Stimulated activated CD4-positive, alpha-beta T cell treated with anti-CD3 and anti-CD28 coated beads, TNF-alpha, amount 100 ng/mL, for 48 hours (primary cell): ENCODE results near the gene CYFIP2.
"Not testable (repeated sequence)": the region's sequence is repeated elsewhere in the genome, so short reads cannot be mapped to it uniquely, and the experiment has no call there.

Experiments
- DNase-seq, 3 donors: peaks; one replicate each; pipeline ENCODE4 v3.0.0-alpha.2; 2020; ENCODE audit warnings: low read depth in 3 of 3

The CYFIP2 gene

DNA sequence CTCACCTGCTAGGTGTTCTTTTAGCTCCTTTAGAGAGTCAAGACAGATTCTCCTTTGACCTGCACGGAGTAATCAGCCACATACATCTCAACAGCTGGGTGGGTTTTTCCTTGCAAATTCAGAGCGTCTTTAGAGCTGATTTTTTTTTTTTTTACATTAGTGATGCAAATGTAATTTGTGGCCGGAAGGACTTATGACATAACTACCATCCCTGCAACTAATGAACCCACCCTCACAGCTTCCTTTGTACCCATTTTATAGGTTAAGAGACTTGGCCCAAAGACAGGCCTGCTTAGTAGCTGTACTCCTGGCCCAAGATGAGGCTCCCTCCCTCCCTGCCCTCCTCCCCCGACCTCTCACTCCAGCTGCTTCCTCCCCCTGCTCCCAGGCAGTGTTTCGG lies 124.2 kb downstream of the CYFIP2 start:
- no peak for DNase-seq

DNA sequence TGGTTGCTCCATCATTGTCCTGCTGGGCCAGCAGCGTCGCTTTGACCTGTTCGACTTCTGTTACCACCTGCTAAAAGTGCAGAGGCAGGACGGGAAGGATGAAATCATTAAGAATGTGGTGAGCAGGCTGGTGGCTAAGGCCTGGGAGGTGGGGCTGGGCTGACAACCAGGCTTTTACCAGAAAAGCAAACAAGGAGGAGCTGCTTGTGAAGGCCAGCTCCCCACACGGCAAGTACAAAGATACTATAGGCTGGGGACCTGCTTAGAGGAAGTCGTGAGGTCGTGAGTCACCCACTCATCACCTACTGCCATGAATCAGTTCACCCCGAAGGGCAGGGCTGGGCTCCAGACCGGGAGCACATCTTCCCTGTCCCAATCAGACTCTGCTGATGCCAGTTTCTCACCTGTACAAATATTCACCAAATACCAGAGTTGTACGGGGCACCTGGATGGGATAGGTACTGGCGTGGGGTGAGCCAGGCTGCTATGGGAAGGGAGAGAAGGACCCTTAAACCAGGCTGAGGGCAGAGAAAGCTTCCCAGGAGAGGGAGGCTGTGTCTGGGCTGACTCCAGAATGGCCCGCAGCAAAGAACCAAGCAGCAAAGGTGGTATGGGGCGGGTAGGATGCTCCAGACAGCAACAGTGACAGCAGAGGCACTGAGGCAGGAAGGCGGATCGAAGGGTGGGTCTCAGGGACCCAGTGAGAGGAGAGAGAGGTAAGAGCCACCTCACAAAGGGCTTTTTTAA lies 124.8 kb downstream of the CYFIP2 start:
- peak; percentile 51 to 79 (median 65) for DNase-seq

DNA sequence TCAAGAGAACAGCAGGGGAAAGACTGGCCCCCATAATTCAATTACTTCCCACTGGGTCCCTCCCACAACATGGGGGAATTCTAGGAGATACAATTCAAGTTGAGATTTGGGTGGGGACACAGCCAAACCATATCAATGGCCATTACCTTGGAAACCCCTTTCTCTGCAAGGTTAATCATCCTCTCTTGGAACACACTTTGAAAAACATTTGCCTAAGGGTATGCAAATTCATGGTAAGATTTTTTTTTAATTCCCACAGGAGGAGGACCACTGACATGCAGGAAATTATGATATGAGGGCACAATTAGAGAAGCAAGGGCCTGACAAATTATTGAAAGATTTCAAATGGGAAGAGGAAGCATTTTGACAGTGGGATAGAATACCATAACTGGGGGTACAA lies 132.4 kb downstream of the CYFIP2 start:
- DNase-seq, result no peak

DNA sequence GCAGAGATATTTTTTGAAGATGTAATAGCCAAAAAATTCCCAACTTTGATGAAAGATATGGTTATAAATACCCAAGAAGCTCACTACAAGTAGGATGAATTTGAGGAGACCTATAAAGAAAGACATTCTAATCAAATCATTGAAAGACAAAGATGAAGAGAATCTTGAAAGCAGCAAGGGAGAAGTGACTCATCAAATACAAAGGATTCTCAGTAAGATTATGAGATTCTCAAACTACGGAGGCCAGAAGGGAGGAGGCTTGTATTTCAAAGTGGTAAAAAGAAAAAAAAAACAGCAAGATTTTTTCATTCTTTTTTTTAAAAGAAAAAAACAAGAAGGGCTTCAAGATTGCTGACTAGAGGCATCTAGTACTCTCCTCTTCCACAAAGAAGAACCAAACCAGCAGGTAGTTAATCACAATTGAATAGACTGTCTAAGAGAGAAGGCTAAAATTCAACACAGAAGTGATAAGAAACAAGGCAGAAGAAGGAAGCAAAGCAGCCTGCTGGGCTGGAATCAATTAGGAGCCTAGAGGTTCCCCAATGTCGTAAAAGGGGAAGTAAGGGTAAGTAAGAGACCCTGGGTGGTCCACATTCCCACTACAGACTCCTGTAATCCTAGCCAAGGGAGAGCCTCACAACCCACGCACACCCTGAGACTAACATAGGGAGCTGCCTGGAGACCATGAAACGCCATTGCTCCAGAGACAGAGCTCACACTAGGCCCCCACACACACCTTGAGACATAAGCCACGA lies 135.0 kb downstream of the CYFIP2 start:
- DNase-seq, result no peak

DNA sequence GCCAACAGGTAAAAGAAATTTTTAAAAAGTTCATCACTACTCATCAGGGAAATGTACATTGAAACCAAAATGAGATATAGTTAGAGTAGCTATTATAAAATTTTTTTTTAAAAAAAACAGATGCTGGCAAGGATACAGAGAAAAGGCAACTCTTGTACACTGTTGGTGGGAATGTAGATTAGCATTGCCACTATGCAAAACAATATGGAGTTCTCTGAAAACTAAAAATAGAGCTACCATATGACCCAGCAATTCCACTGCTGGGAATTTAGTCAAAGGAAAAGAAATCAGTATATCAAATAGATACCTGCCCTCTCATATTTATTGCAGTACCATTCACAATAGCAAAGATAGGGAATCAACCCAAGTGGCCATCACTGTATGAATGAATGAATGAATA lies 149.9 kb downstream of the CYFIP2 start:
- DNase-seq, result no peak

DNA sequence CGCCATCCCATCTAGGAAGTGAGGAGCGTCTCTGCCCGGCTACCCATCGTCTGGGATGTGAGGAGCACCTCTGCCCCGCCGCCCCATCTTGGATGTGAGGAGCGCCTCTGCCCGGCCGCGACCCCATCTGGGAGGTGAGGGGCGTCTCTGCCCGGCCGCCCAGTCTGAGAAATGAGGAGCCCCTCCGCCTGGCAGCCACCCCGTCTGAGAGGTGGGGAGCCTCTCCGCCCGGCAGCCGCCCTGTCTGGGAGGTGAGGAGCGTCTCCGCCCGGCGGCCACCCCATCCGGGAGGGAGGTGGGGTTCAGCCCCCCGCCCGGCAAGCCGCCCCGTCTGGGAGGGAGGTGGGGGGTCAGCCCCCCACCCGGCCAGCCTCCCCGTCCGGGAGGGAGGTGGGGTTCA lies 153.6 kb downstream of the CYFIP2 start:
- DNase-seq, result not testable (repeated sequence)

DNA sequence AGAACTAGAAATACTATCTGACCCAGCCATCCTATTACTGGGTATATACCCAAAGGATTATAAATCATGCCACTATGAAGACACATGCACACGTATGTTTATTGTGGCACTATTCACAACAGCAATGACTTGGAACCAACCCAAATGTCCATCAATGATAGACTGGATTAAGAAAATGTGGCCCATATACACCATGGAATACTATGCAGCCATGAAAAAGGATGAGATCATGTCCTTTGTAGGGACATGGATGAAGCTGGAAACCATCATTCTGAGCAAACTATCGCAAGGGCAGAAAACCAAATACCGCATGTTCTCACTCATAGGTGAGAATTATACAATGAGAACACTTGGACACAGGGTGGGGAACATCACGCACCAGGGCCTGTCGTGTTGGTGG lies 164.0 kb downstream of the CYFIP2 start:
- not testable (repeated sequence) for DNase-seq

DNA sequence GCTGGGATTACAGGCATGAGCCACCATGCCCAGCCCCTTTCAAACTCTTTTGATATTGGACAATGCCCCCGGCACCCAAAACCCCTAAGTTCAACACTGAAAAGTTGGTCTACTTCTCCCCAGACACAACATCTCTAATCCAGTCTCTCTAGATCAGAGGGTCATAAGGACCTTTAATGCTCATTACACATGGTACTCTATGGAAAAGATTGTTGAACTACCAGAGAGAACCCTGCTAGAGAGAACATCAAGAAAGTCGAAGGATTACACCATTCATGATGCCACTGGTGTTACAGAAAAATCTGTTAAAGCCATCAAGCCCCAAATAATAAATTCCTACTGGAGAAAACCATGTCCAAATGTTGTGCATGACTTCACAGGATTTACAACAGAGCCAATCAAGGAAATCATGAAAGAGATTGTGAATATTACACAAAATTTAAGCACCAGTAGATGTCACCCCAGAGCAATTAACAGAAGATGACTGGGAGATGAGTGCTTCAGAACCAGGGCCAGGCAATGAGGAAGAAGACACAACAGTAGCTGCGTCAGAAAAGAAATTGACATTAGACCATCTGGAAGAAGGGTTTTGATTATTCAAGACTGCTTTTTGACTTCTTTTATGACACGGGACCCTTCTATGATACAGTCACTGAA lies 165.7 kb downstream of the CYFIP2 start:
- DNase-seq, result peak in 1 of 3 donors; percentile 8

DNA sequence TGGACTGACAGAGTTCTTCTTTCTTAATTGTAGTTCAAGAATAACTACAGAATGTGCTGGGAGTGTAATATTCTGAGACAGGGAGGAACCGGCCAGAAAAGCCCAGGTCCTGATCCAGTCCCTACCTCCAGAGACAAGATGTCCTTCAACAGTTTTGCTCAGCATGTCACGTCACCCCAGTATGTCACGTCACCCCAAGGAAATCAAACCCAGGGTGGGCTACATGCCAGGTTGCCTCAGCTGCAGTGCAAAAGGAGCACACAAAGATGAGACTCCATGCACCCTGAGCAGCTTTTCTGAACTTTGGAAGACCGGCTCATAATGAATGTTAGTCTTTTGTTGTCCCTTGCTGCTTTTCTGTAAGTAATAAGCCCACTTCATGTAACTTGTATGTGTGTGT lies 168.2 kb downstream of the CYFIP2 start:
- no peak for DNase-seq

DNA sequence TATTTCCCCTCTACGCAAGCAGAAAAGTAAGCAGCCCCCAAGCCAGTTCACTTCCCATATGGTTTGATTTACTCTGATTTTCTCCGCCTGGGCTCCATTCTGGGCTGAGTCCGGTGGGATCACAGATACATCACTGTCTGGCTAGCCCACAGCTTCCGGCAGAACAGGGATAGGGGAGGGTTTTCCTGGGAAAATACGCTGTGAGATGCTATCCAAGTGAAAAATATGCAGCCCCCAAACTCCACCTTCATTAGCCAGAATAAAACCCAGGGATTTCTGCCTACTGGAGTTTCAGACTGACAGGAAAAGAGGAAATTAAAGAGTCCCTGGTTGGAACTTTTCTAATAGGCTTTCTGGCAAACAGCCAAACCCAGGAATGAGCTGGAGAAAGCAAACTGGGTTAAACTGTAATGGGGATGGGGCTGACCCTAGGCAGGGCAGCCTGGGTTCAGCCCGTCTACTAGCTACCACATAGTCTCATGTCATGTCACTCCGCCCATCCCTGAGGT lies 177.2 kb downstream of the CYFIP2 start:
- DNase-seq, result no peak

DNA sequence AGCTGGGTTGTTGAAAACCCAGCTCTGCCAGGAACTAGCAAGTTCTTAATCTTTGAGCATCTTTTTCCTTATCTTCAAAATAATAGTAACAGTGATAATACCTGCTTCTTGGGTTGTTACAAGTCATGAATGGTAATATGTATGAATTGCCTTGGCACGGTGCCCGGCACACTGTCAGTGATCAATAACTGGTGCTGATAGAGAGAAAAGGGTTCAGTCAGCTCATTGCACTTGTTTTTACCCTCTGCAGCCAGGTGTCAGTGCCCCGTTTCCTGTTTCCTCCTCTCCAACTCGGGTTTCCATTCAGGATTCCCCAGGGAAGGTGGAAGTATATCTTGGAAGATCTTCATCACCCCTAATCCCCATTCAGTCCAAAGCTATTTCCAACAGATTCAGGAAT lies 178.3 kb downstream of the CYFIP2 start:
- no peak for DNase-seq
